T-helper 1 cell treated with Interleukin-12 subunit alpha and Interleukin-12 subunit beta and Interleukin-4 antibody, amounts not matched to agents 30 ng/mL and 1 ng/mL, for 36 hours (primary cell): ENCODE data around the gene NUP214. TPM values are rescaled to one million over a fixed set of nuclear protein-coding genes. Genes with fewer than 3 reads are reported as not detected.
"Not testable (repeated sequence)": the region's sequence is repeated elsewhere in the genome, so short reads cannot be mapped to it uniquely, and the experiment has no call there.

Experiments
- intact Hi-C: fragments of 100-400 bp; cut with micrococcal nuclease; formaldehyde crosslinking; loops from one replicate; pipeline ENCODE4 v1.15.1; 2024
- total RNA-seq: library from RNA; stranded (reverse); gene quantifications from 2 replicates; pipeline ENCODE4 v1.2.3, GENCODE V29; 2022

NUP214 gene
- total RNA-seq, 1 donor from 2014 or later, result 78.4 TPM

- intact Hi-C loops, result no loop called here
These were observed 28.9 kb upstream of the NUP214 start, which contains the start of gene AIF1L for GRCh38 chr9:131096269-131097125. Gene AIF1L, plus strand, starts transcription at chr9:131096531. Its CDS starts 99 bp downstream, at chr9:131096630.

GRCh38 chr9:131097126-131097947, 28.0 kb upstream of the NUP214 start:
- intact Hi-C loops, result no loop called here

- intact Hi-C loops, result no loop called here
These were observed 27.5 kb upstream of the NUP214 start for GRCh38 chr9:131097948-131098278.

- intact Hi-C loops, result no loop called here
These were observed 26.8 kb upstream of the NUP214 start for GRCh38 chr9:131098391-131099101.

GRCh38 chr9:131099102-131099606, 26.2 kb upstream of the NUP214 start:
- intact Hi-C loops, result no loop called here

- intact Hi-C loops, result not testable (repeated sequence)
These were observed 25.5 kb upstream of the NUP214 start for GRCh38 chr9:131099845-131100244.

GRCh38 chr9:131100445-131100844, 24.9 kb upstream of the NUP214 start:
- intact Hi-C loops, result no loop called here

GRCh38 chr9:131101207-131101964, 24.0 kb upstream of the NUP214 start:
- intact Hi-C loops, result no loop called here

- intact Hi-C loops, result no loop called here
These were observed 22.4 kb upstream of the NUP214 start for GRCh38 chr9:131103024-131103423.

GRCh38 chr9:131103535-131103934, 21.9 kb upstream of the NUP214 start:
- intact Hi-C loops, result no loop called here

- intact Hi-C loops, result no loop called here
These were observed 21.2 kb upstream of the NUP214 start for GRCh38 chr9:131104016-131104740.

GRCh38 chr9:131105952-131106351, 19.4 kb upstream of the NUP214 start:
- intact Hi-C loops, result no loop called here

GRCh38 chr9:131107760-131108159, 17.6 kb upstream of the NUP214 start:
- intact Hi-C loops, result no loop called here

- intact Hi-C loops, result no loop called here
These were observed 14.1 kb upstream of the NUP214 start for GRCh38 chr9:131111186-131111853.

- intact Hi-C loops, result no loop called here
These were observed 13.5 kb upstream of the NUP214 start for GRCh38 chr9:131111854-131112311.

- intact Hi-C loops, result no loop called here
These were observed 12.8 kb upstream of the NUP214 start for GRCh38 chr9:131112374-131113154.

- intact Hi-C loops, result no loop called here
These were observed 11.7 kb upstream of the NUP214 start for GRCh38 chr9:131113655-131114054.

GRCh38 chr9:131114084-131114535, 11.3 kb upstream of the NUP214 start:
- intact Hi-C loops, result no loop called here

- intact Hi-C loops, result not testable (repeated sequence)
These were observed 10.0 kb upstream of the NUP214 start for GRCh38 chr9:131115360-131115742.
